ENCODE measurements around the gene CALN1. TPM values are rescaled to one million over a fixed set of nuclear protein-coding genes. Genes with fewer than 3 reads are reported as not detected.
"Not testable (repeated sequence)": the region's sequence is repeated elsewhere in the genome, so short reads cannot be mapped to it uniquely, and the experiment has no call there.

The CALN1 gene
- total and polyA plus RNA-seq, 3 donors from 2014 or later: 4.3 to 6.2 (median 4.4) TPM

GRCh38 chr7:72213081-72213480 lies 199.1 kb downstream of the CALN1 start:
- Histone ChIP-seq H3K27ac (no peak overlapping the region), H3K27me3 (no peaks in the 10 kb centered on the region), H3K9me3 (no peaks in the 10 kb centered on the region), H3K4me3 (no peak overlapping the region), H3K36me3 (ENCODE audit: low read depth, missing control alignments) (no peaks in the 10 kb centered on the region), H3K4me1 (no peaks in the 10 kb centered on the region)
- WGBS, 2 donors: 42% methylated on average over 7 of the region's 7 CpGs
- intact Hi-C loops (cut with DNase I; ENCODE audit: low total_unique reads): no loop called here
- TF ChIP-seq, protein P1, sequence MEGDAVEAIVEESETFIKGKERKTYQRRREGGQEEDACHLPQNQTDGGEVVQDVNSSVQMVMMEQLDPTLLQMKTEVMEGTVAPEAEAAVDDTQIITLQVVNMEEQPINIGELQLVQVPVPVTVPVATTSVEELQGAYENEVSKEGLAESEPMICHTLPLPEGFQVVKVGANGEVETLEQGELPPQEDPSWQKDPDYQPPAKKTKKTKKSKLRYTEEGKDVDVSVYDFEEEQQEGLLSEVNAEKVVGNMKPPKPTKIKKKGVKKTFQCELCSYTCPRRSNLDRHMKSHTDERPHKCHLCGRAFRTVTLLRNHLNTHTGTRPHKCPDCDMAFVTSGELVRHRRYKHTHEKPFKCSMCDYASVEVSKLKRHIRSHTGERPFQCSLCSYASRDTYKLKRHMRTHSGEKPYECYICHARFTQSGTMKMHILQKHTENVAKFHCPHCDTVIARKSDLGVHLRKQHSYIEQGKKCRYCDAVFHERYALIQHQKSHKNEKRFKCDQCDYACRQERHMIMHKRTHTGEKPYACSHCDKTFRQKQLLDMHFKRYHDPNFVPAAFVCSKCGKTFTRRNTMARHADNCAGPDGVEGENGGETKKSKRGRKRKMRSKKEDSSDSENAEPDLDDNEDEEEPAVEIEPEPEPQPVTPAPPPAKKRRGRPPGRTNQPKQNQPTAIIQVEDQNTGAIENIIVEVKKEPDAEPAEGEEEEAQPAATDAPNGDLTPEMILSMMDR (IDR thresholded peaks at IDR 0.05): no peak
- TF ChIP-seq POLR2A (IDR thresholded peaks at IDR 0.05): no peak
- DNase-seq: no peak

- Histone ChIP-seq H3K4me3 (no peak overlapping the region), H3K27me3 (no peaks in the 10 kb centered on the region), H3K9me3 (no peaks in the 10 kb centered on the region), H3K4me1 (no peaks in the 10 kb centered on the region), H3K27ac (no peak overlapping the region), H3K36me3 (ENCODE audit: low read depth, missing control alignments) (no peaks in the 10 kb centered on the region)
- TF ChIP-seq, protein P1 (IDR thresholded peaks at IDR 0.05): no peak
- no peak for TF ChIP-seq POLR2A (IDR thresholded peaks at IDR 0.05)
- intact Hi-C loops (cut with DNase I; ENCODE audit: low total_unique reads): no loop called here
- DNase-seq: no peak
- 91 to 92% methylated on average over 3 of the region's 3 CpGs for WGBS, 2 donors
Observed at GRCh38 chr7:72211175-72211574, 201.0 kb downstream of the CALN1 start.

DNA sequence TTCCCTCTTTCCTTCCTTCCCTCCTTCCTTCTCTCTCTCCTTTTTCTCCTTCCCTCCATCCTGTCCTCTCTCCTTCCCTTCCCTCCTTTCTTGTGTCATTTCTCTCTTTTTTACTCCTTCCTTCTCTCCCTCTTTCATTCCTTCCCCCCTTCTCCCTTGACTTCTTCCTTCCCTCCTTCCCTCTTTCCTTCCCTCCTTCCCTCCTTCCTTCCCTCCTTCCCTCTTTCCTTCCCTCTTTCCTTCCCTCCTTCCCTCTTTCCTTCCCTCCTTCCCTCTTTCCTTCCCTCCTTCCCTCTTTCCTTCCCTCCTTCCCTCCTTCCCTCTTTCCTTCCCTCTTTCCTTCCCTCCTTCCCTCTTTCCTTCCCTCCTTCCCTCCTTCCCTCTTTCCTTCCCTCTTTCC lies 203.1 kb downstream of the CALN1 start:
- not testable (repeated sequence) for H3K4me1 ChIP-seq; DNase-seq; H3K4me3 ChIP-seq; H3K27me3 ChIP-seq; H3K27ac ChIP-seq; H3K9me3 ChIP-seq; H3K36me3 ChIP-seq (ENCODE audit: low read depth, missing control alignments)
- intact Hi-C loops (cut with DNase I; ENCODE audit: low total_unique reads): loop anchor here (10.0 kb wide), 1 partner anchor 164 kb away; no protein-coding TSS in a partner anchor

GRCh38 chr7:72196176-72196575 lies 216.0 kb downstream of the CALN1 start:
- no peak for DNase-seq
- Histone ChIP-seq H3K36me3 (ENCODE audit: low read depth, missing control alignments) (no peaks in the 10 kb centered on the region), H3K4me1 (no peaks in the 10 kb centered on the region), H3K4me3 (no peak overlapping the region), H3K27me3 (no peaks in the 10 kb centered on the region), H3K9me3 (no peaks in the 10 kb centered on the region), H3K27ac (no peak overlapping the region)
- intact Hi-C loops (cut with DNase I; ENCODE audit: low total_unique reads): no loop called here
- 89 to 96% methylated on average over 9 of the region's 9 CpGs for WGBS, 2 donors
- no peak for TF ChIP-seq POLR2A (IDR thresholded peaks at IDR 0.05)
- TF ChIP-seq, protein P1 (IDR thresholded peaks at IDR 0.05): no peak

DNA sequence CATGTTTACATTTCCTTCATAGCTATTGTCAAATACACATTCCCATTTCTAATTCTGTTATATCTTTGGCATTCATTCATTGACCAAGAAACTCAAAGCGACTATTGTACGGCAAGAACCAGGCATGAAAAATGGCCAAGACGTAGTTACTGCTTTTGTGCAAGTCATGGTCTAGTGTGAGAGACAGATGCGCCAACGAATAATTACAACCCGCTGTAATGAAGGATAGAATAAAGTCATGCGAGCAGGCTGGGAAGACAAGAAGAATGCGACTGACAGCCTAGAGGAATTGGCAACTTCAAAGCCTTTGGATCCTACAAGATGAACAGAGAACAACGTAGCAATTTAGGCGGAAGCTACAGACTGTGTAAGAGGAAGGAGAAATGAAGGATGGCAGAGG lies 221.2 kb downstream of the CALN1 start:
- DNase-seq: no peak
- no peaks in the 10 kb centered on the region for H3K36me3 ChIP-seq (ENCODE audit: low read depth, missing control alignments)

More for the DNA sequence above, 221.2 kb downstream of the CALN1 start:
- Histone ChIP-seq H3K27ac (no peak overlapping the region), H3K9me3 (no peaks in the 10 kb centered on the region), H3K27me3 (no peaks in the 10 kb centered on the region), H3K4me3 (no peak overlapping the region), H3K4me1 (no peaks in the 10 kb centered on the region)
- intact Hi-C loops (cut with DNase I; ENCODE audit: low total_unique reads): no loop called here
- TF ChIP-seq, protein P1 (IDR thresholded peaks at IDR 0.05): no peak
- TF ChIP-seq POLR2A (IDR thresholded peaks at IDR 0.05): no peak
- 83 to 88% methylated on average over 10 of the region's 10 CpGs for WGBS, 2 donors
